Jurkat, Clone E6-1 (cell line): ENCODE measurements around the gene DNAH5.

Experiments
- DNase-seq: peaks from one replicate; pipeline ENCODE4 v3.0.0-alpha.2; 2011; ENCODE audit warnings: low read depth, low spot score
- H3K4me3 ChIP-seq: 2 replicates; pipeline ENCODE4 v1.5.1; 2011; ENCODE audit warnings: mild to moderate bottlenecking, low read length, control low read depth, moderate library complexity

DNAH5 gene

GRCh38 chr5:13661272-13661671 is 283.2 kb downstream of the DNAH5 start:
- no peak overlapping the region for H3K4me3 ChIP-seq
- no peak for DNase-seq

- DNase-seq = peak; percentile 4
- H3K4me3 ChIP-seq = no peak overlapping the region
Observed at GRCh38 chr5:13660072-13660471, 284.4 kb downstream of the DNAH5 start.

- H3K4me3 ChIP-seq = no peak overlapping the region
- DNase-seq = no peak
Observed at GRCh38 chr5:13659391-13659790, 285.1 kb downstream of the DNAH5 start.

GRCh38 chr5:13658761-13659160 is 285.7 kb downstream of the DNAH5 start:
- no peak for DNase-seq

GRCh38 chr5:13658152-13658551 is 286.3 kb downstream of the DNAH5 start:
- H3K4me3 ChIP-seq = no peak overlapping the region
- DNase-seq = no peak

More at GRCh38 chr5:13658761-13659160, 285.7 kb downstream of the DNAH5 start:
- no peak overlapping the region for H3K4me3 ChIP-seq

GRCh38 chr5:13653709-13654108 is 290.8 kb downstream of the DNAH5 start:
- no peak for DNase-seq
- H3K4me3 ChIP-seq = no peak overlapping the region

GRCh38 chr5:13649656-13650055 is 294.8 kb downstream of the DNAH5 start:
- no peak overlapping the region for H3K4me3 ChIP-seq

GRCh38 chr5:13648822-13649221 is 295.7 kb downstream of the DNAH5 start:
- DNase-seq = no peak
- no peak overlapping the region for H3K4me3 ChIP-seq

More at GRCh38 chr5:13649656-13650055, 294.8 kb downstream of the DNAH5 start:
- no peak for DNase-seq

GRCh38 chr5:13643734-13644133 is 300.8 kb downstream of the DNAH5 start:
- no peak for DNase-seq
- no peak overlapping the region for H3K4me3 ChIP-seq

- DNase-seq = no peak
- no peak overlapping the region for H3K4me3 ChIP-seq
Observed at GRCh38 chr5:13643196-13643595, 301.3 kb downstream of the DNAH5 start.
